ENCODE measurements around the gene SMIM35.

Gene SMIM35

GRCh38 chr11:117969160-117969991 lies 117.4 kb downstream of the SMIM35 start:
- H3K27ac ChIP-seq (replicated peaks), result no peak overlapping the region
- H3K27me3 ChIP-seq (ENCODE audit: insufficient read depth, poor library complexity, severe bottlenecking), result no peaks in the 10 kb centered on the region

GRCh38 chr11:117966908-117967307 lies 119.9 kb downstream of the SMIM35 start:
- no peak for TF ChIP-seq POLR2AphosphoS5 (IDR thresholded peaks at IDR 0.05; ENCODE audit: low read depth)
- no peak for TF ChIP-seq GABPA (IDR thresholded peaks at IDR 0.05; ENCODE audit: low read depth)
- no peak for TF ChIP-seq SPI1 (IDR thresholded peaks at IDR 0.05; ENCODE audit: borderline replicate concordance, low read depth)
- no peak for TF ChIP-seq CTCF (IDR thresholded peaks at IDR 0.05; ENCODE audit: insufficient read depth, low read length)
- no peak for TF ChIP-seq REST (IDR thresholded peaks at IDR 0.05; ENCODE audit: insufficient replicate concordance, low read depth)
- no peak overlapping the region for H3K27ac ChIP-seq (replicated peaks)
- DNase-seq (ENCODE audit: low read depth in 1 of 2, low spot score in 1 of 2), result no peak
- H3K27me3 ChIP-seq (ENCODE audit: insufficient read depth, poor library complexity, severe bottlenecking), result no peaks in the 10 kb centered on the region
- no peak overlapping the region for H3K4me3 ChIP-seq (replicated peaks; ENCODE audit: insufficient read depth, low read length)

More at GRCh38 chr11:117969160-117969991, 117.4 kb downstream of the SMIM35 start:
- no peak overlapping the region for H3K4me3 ChIP-seq (replicated peaks; ENCODE audit: insufficient read depth, low read length)
- no peak for TF ChIP-seq POLR2AphosphoS5 (IDR thresholded peaks at IDR 0.05; ENCODE audit: low read depth)
- TF ChIP-seq GABPA (IDR thresholded peaks at IDR 0.05; ENCODE audit: low read depth), result no peak
- no peak for TF ChIP-seq REST (IDR thresholded peaks at IDR 0.05; ENCODE audit: insufficient replicate concordance, low read depth)
- TF ChIP-seq SPI1 (IDR thresholded peaks at IDR 0.05; ENCODE audit: borderline replicate concordance, low read depth), result no peak
- no peak for TF ChIP-seq CTCF (IDR thresholded peaks at IDR 0.05; ENCODE audit: insufficient read depth, low read length)
- DNase-seq (ENCODE audit: low read depth in 1 of 2, low spot score in 1 of 2), result no peak

GRCh38 chr11:117962826-117963225 lies 123.9 kb downstream of the SMIM35 start:
- DNase-seq (ENCODE audit: low read depth in 1 of 2, low spot score in 1 of 2), result no peak
- Histone ChIP-seq H3K27me3 (ENCODE audit: insufficient read depth, poor library complexity, severe bottlenecking) (no peaks in the 10 kb centered on the region), H3K4me3 (replicated peaks; ENCODE audit: insufficient read depth, low read length) (no peak overlapping the region), H3K27ac (replicated peaks) (no peak overlapping the region)
- TF ChIP-seq POLR2AphosphoS5 (IDR thresholded peaks at IDR 0.05; ENCODE audit: low read depth), result no peak
- no peak for TF ChIP-seq CTCF (IDR thresholded peaks at IDR 0.05; ENCODE audit: insufficient read depth, low read length)
- TF ChIP-seq SPI1 (IDR thresholded peaks at IDR 0.05; ENCODE audit: borderline replicate concordance, low read depth), result no peak
- no peak for TF ChIP-seq GABPA (IDR thresholded peaks at IDR 0.05; ENCODE audit: low read depth)
- TF ChIP-seq REST (IDR thresholded peaks at IDR 0.05; ENCODE audit: insufficient replicate concordance, low read depth), result no peak

Data from HL-60 (cell line).